ENCODE results near the gene ETFA. TPM values are rescaled to one million over a fixed set of nuclear protein-coding genes. Genes with fewer than 3 reads are reported as not detected.

ETFA gene
- total and polyA plus RNA-seq, 2 of the 8 experiments (the other 6 are each of a cell fraction or from before 2014, with no cell fraction given): 60.9 to 90.0 TPM

DNA sequence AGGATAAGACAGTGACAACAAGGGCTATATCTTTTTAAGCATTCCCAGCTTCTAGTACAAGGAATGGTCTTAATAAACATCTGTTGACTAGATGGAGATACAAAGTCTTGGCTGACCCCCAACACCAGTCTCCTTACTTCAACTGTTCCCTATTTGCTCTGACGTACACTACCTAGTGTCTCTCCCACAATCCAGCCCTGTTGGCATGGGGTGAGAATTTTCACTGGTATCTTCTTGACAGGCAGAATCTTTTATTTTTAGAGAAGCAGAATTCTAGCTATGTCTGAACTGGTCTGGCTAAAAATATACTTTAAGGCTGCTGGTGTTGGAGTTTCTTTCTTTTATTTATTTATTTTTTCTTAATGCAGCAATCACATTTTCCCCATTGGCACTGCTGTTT lies 82.0 kb downstream of the ETFA start (continued):
- TF ChIP-seq CBX5 (IDR thresholded peaks at IDR 0.05; ENCODE audit: low read depth, low read length) (no peak), NANOG (IDR thresholded peaks at IDR 0.05; ENCODE audit: insufficient read depth, low read depth, low read length, poor library complexity, severe bottlenecking) (no peak), JUN (IDR thresholded peaks at IDR 0.05; ENCODE audit: low read depth, low read length) (no peak)

Data from H1 (cell line).